HG02938 (cell line): ENCODE results near the gene HEYL.
A peak's percentile ranks its signal among the peaks of the same experiment; 100 is the strongest.

Experiments
- ATAC-seq: cut with Tn5 transposase; IDR thresholded peaks from one replicate; pipeline ENCODE4 v1.9.1; 2021; ENCODE audit warnings: mild to moderate bottlenecking, moderate library complexity; ENCODE audit not compliant: unreplicated experiment

The HEYL gene

DNA sequence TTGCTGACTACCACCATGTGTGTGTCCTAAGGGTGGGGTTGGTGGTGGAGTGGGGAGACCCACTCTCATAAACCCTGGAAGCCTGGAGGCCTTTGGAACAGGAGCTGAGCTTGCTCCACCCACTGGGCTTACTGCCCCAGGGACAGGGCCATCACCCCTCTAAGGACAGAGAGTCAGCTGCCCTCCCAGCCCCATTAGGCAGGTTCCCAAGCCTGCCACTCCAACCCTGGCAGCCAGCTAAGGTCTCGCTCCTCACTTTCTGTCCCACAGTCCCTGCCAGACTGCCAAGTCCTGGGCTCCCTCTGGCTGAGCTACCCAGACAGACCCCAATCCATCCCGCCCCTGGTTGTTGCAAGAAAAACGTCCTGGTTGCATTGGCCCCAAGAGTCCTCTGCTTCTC, 28.7 kb upstream of the HEYL start:
- ATAC-seq: no peak

DNA sequence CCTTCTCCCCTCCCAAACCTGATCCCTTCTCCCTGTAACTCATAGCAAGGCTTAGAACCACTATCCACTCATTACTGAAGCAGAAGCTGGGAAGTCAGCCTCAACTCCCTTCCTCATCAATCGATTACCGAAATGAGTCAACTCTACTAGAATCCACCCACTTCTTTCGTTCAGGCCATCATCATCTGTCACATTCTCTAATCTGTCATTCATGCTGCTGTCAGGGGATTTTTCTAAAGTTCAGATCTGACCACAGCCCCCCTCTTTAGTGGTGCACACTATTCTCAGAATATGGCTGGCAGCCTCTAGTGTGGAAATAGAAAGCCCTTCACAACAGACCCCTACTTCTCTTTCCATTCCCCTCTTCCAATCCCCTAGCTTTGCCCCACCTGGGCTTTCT, 27.3 kb upstream of the HEYL start:
- peak; percentile 91 for ATAC-seq

DNA sequence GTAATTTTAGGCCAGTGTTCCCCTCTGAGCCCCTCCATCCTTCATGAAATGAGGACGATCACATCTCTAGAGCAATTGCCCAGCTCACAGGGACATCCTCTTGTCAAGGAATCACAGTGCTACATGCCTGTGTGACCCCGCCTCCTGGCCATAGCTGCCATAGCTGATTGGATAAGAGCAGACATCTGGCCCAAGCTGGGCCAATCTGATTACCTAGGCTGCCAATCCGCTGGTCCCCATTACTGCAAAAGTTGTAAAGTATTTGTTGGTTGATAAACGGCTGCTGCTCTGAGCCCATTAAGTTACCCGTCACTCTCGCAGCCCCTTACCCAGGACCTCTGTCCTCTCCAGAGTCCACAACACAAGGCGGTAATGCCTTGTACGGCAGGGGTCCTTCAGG, 24.1 kb upstream of the HEYL start:
- no peak for ATAC-seq

DNA sequence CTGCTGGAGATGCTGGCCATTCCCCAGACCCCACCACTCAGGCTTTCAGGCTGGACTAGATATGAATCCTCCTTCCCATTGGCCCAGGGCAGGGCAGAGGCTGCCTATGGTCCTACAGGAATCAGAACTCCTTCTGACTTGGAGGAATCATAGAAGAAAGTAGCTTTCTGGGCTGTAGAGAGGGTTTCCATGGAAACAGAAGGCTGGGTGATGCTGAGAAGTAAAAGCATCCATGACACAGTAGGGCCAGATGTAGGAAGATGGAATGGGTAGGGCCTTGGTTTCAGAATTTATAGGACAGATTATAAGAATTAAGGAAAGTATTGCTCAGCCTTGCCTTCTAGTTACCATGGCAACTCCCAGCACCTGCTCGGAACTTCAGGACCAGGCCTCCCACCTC, 23.4 kb upstream of the HEYL start:
- ATAC-seq: no peak

DNA sequence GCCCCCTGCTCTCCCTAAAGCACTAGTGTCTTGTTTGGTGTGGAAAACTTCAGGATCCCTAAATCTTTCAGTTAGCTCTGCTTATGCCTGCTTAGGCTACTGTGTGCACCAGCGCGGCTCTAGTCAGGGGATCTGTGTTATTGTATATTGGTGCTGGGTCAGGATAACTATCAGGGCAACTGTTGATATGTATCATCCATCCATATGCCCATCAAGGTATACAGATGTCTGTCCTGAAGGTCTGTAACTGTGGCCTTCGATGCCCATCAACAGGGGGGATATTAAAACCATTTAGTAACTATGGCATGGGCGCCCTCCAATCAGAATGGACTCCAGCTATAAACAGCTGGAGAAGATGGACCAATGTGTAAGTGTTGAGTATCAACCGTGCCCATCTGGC, 20.1 kb upstream of the HEYL start:
- ATAC-seq: no peak

DNA sequence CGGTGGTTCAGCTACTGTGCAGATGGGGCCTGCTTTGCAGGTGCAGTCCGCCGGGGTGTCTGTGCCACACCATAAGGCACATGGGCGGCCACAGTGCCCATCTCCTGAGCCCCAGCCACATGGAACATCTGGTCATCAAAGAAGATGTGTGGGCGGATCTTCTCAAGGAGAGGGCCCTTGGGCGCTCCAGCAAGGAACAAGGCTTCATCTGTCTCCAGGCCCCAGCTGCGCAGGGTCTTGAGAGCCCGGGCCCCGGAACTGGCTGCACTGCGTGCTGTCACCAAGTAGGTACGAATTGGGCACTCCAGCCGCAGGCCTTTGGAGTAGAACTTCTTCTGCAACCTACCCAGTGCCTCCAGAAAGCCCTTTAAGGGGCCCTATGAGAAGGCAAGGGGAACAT, 19.7 kb upstream of the HEYL start:
- no peak for ATAC-seq

DNA sequence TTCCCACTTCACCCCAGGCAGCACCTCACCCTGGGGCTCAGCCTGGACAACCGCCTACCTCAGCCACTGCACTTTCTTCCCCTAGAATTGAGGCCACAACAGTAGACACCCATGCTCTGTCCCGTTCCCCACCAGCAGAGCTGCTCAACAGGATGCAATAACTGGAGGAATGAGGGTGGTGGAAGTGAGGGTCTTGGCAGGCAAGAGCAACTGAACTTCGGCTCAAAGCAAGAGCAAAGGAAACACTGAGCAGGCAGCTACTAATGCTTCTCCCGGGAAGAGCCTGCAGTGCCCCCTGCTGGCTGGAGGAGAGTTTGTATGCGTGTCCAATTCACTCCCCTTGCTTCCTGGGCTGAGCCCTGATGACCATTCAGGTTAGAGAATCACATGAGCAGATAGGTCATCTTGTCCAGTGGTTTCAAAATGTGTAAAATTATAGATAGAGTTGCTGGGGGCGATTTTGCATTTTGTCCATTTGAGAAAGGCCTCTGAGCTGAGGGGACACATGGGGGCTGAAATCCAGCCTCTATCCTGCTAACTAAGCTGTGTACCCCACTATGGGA, 18.6 kb upstream of the HEYL start:
- peak; percentile 54 for ATAC-seq

DNA sequence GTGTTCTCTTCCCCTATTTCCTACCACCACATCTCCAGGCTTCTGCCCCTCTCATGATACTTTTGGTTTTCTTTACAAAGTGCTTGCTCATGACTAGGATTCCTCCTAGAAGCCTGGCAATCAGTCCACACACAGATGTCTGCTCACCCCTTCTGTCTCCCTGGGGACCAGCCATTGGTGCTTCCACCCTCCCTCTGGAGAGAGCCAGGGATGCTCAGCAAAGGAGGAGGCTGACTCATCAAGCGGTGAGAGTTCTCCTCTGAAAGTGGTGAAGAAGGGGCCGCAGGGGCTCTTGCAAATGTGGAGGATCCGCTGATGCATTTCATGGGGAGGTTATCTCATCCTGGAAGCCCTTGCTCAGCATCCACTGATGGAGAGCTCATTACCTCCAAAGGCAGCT, 18.0 kb upstream of the HEYL start:
- ATAC-seq: no peak

DNA sequence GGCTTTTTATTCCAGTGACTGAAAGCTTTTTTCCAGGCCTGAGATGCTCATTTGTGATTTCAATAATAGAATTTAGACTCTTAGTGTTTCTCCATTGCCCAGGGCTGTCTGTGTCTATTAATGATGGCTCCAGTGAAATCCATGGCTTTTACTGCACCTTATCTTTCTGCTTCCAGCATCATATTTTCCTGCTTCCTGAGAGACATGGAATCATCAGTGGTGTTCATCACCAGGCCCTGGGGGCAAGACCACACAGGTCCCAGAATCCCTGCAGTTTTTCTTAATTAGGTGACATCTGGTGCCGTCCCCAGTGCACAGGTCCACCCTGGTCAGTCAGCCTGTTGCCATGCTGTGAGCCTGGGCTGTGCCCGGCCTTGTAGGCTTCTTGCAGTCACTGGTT, 16.9 kb upstream of the HEYL start:
- no peak for ATAC-seq

DNA sequence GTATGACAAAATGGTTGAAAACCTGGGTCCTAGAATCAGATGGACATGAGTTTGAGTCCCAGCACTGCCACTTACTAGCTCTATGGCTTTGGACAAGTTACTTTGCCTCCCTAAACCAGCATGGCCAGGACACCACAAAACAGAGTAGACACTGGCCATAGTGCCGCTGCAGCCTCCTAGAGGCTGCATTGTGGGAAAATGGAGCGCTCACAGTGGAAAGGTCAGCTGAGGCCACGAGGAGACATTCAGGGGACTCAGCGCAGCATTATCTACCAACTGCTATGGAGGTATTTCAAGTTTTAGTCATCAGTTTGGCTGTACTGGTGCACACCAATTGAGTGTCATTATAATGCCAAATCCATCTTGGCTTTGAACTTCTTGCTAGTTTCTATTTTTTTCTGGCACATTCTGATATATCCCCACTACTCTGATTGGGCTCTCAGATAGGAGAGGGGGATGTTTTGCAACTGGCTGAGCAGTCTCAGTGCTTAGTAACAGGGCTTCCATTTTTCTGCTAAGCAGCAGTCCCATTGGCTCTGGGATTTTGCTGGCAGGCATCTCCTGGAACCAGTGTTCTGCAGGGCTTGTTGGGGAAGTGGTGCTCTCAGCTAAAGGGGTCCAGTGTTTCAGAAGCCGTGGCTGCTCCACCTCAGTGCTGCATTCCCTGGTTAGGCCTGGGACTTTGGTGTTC, 16.3 kb upstream of the HEYL start:
- ATAC-seq: no peak

DNA sequence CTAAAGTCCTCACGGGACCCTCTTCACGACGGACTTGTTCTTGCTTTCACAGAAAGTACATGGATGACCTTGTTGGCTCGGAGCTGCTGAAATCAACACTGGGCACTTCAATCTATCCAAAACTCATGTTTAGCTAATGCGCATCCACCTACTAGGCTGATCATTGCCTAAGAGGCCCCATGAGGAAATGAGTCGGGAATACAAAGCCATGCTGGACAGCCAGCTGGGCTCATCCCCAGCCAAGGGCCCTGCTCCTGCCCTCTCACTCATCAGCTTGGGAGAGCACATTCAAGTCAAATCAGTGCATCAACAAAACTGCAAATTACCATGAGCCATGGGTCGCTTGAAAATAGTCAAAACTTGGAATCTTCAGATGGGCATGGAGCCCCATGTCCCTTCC, 14.8 kb upstream of the HEYL start:
- no peak for ATAC-seq

DNA sequence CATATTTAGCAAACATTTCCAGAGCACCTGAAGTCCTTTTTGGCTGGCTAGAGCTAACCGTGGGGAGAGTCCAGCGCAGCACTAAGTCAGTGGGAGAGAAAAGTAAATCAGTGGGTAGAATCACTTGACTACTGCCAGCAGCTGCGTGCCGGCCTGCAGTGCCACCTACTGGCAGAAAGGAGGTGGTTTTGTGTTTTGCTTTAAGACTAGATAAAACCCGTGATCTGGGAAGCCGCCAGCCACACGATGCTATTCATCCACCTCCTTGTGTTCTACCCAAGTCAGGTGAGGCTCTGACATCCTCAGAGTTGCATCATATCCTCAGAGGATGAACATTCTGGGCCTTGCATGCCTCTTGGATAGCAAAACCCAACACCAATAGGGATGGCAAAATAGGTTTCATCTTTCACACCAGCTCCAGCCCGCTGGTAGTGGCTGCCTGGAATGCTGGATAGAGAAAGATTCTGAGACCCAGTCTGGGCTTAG, 14.1 kb upstream of the HEYL start:
- ATAC-seq: no peak

DNA sequence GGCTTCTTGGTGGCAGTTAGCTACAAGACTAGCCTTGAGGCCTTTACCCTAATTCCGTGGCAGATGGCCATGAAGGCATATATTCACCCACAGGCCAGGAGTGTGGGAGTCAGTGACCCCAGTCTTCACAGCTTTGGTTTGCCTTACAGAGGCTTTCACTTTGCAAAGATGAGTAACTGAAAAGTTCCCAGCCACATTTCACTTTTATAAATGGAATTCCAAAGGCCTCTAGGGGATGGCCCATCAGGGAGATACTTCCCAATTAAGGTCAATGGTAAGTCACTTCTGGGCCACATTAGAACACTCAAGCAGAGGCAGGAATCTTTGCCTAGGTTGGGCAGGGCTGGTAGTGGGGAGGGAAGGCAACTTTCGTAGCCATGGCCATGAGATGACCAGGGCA, 13.1 kb upstream of the HEYL start:
- no peak for ATAC-seq

DNA sequence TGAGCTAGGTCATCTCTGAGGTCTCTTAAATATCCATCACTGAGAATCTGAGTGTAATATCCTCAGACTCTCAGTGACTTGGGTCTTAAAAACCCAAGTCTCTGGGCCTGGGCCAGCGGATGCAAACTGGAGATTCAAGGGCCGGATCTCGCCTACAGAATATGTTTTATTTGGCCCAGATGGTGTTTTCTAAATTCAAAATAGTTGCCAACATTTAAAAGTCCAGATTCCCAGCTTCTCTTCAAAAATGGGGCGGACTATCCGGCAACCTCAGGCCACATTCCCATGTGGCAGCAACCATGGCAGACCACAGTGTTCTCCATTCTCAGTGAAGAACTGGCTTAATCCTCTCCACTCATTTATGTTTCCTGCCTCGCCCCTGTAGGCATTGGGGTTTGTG, 12.7 kb upstream of the HEYL start:
- no peak for ATAC-seq

DNA sequence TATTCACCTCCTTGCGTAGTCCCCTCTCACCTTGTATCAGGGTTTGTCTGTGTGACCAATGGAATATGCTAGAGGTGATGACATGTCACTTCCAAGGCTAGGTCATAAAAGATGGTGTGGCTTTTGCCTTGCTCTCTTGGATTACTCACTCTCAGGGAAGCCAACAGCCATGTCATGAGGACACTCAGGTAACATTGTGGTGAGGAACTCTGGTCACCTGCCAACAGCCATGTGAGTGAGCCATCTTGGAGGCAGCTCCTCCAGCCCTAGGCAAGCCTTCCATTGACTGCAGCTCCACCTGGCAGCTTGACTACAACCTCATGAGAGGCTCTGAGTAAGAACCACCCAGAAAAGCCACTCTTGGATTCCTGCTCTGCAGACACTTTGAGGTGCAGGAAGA, 11.0 kb upstream of the HEYL start:
- no peak for ATAC-seq

DNA sequence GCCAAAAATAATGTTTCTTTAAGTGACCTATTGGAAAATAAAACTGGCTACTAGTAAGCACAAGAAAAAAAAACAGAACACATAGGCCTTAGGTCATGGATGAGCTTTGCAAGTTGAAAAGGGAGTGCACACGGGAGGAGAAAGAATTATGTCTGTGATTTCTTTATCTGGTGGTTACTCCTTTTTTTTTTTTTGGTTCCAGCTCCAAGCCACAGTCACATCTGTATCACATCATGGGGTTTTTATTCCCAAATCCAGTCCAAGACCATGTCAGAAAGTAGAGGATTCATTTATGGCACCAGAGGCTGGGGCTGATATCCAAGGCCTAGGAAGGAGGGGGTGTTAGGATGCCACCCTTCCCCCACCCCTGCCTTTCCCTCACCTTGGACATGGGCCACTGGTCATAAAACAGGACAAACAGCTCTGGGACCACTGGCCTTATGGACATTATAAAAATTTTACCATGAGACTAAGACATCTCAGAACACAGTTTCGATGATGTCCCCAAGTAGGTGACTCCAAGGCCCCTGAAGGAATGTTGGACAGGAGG, 10.3 kb upstream of the HEYL start:
- ATAC-seq: no peak

DNA sequence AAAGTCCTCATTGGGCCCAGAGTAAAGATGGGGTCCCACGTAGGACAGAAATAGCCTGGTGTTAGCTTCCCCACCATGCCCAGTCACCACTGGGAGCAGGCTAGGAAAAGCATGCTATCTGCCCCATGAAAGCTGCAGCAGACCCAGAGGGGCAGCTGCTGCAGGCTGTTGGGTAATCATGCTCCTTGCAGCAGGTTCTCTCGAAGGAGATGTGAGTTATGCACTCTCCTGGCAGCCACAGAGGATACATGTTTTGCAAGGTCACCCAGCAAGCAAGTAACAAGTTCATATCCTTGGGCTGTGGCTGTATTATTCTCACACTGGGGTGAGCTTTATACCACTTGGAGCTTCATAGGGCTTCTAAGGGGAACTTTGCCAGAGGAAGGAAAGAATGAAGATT, 9.1 kb upstream of the HEYL start:
- ATAC-seq: no peak

DNA sequence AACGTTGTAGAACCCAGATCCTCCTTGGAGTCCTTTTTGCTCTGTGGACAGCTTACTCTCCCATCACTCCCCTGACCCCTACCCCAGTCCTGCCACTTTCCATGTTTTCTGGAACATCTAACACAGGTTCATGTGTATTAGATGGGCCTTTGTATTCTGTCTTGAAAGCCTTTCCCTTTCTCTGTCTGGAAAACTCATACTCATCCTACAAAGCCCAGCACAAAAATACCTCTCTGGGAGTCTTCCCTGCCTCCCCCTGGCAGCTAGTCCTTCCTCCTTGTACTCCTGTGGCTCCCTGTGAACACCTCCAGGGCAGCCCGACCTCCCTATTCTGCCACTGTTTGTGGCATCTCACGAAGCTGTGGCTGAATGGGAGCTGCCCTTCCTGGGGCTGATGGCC, 7.8 kb upstream of the HEYL start:
- ATAC-seq: no peak

DNA sequence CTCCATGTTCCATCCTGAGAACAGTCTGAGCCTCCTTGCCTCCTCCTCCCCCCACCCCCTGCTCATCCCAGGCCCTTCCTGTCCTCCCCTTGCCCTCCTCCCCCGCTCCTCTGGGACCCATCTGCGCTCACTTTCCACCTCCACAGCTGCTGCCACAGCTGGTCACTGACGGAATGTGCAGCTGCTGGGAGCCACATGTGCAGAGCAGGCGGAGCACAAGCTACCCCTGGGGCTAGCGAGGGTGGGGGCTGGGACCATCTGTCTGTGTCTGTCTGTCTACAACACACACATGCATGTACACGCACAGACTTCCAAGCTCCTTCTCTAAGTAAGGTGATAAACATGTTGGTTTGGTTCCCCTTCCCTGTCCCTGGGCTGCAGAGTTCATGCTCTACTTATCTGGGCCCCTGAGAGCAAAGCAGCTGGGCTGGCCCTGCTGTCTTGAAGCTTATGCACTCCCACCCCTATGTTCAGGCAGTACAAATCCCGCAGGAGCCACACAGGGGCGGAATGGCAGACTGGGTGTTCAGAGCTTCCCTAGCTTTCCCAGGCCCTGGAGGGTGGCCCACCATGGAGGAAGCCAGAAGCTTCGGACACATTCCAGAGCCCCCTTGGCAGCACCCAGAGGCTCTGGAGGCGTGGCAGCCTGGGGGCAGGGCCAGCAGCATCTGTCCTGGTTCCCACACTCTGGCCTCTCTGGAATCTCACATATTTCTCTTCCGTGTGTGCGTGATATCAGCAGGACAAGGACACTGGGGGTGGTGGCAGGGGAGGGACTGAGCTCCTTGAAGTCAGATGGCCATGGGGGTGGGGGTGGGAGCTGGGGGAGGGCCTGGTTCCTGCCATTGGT, 7.0 kb upstream of the HEYL start:
- no peak for ATAC-seq

DNA sequence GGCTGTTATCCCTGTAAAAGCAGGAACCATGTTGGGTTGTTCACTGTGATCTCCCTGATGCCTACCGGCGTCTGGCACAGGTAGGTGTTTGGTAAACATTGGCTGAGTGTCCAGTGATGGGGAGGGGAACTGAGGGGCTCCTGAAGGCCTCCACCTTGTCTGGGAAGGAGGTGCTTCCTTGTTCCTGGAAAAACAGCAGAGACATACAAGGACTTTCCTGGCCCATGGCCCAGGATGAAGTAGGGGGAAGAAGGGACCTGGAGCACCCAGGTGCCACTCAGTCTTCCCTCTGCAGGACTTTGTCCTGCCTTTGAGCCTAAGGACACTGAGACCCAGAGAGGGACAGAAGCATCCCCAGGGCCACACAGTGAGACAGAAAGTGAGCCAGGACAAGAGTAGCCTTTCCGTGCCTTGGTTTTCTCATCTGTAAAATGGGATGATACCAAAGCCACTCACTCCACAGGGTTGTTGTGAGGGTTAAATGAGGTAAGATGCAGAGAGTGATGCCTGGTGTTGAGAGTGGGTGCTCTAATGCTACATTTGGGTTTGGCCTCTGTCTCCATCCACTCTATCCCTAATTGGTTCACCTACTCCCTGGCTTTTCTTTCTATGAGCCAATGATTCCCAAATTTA, 6.1 kb upstream of the HEYL start:
- ATAC-seq: no peak

DNA sequence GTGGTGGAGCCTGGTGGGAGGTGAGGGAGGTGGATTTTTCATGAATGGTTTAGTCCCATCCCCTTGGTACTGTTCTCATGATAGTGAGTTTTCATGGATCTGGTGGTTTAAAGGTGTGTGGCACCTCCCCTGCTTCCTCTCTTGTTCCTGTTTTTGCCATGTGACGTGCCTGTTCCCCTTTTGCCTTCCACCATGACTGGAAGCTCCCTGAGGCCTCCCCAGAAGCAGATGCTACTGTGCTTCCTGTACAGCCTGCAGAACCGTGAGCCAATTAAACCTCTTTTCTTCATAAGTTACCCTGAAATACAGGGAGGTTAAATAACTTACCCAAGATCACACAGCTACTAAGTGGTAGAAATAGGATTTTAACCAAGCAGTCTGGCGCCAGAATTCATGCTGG, 4.3 kb upstream of the HEYL start:
- ATAC-seq: no peak
